ENCODE results near the gene CAMKMT.

GRCh38 chr2:44477657-44478414, 116.1 kb downstream of the CAMKMT start:
- TF ChIP-seq CTCF (conservative IDR thresholded peaks at IDR 0.05) (no peak), ZFX (IDR thresholded peaks at IDR 0.05) (no peak)
